NCI-H1105 (cell line): ENCODE data around the gene SNRPN.
"Not testable (repeated sequence)": the region's sequence is repeated elsewhere in the genome, so short reads cannot be mapped to it uniquely, and the experiment has no call there.

Source experiments
- DNase-seq: peaks from one replicate; lab custom pipeline; 2025; lab: John Stamatoyannopoulos, UW

Gene SNRPN

GRCh38 chr15:24954783-24955530 is at the start of gene SNRPN, which contains the start of gene SNURF:
SNRPN (plus strand) TSS chr15:24954987; CDS start chr15:24974454, 19,467 bp downstream.
SNURF (plus strand) TSS chr15:24954987; CDS start chr15:24955049, 62 bp downstream.
- no peak for DNase-seq

GRCh38 chr15:24916305-24917009 is 38.3 kb upstream of the SNRPN start:
- DNase-seq: no peak

- DNase-seq: no peak
Observed at GRCh38 chr15:24917431-24917830, 37.4 kb upstream of the SNRPN start.

- DNase-seq: no peak
Observed at GRCh38 chr15:24919446-24919845, 35.3 kb upstream of the SNRPN start.

- DNase-seq: not testable (repeated sequence)
Observed at GRCh38 chr15:24922781-24923180, 32.0 kb upstream of the SNRPN start.

GRCh38 chr15:24924153-24924552 is 30.6 kb upstream of the SNRPN start:
- DNase-seq: no peak

GRCh38 chr15:24924621-24925020 is 30.2 kb upstream of the SNRPN start:
- no peak for DNase-seq

GRCh38 chr15:24931874-24932732 is 22.7 kb upstream of the SNRPN start:
- DNase-seq: not testable (repeated sequence)

GRCh38 chr15:24933716-24934115 is 21.1 kb upstream of the SNRPN start:
- no peak for DNase-seq

- not testable (repeated sequence) for DNase-seq
Observed at GRCh38 chr15:24938224-24938623, 16.6 kb upstream of the SNRPN start.

- DNase-seq: no peak
Observed at GRCh38 chr15:24940236-24940635, 14.6 kb upstream of the SNRPN start.

GRCh38 chr15:24943361-24943760 is 11.4 kb upstream of the SNRPN start:
- no peak for DNase-seq

GRCh38 chr15:24944954-24945353 is 9.8 kb upstream of the SNRPN start:
- no peak for DNase-seq

GRCh38 chr15:24945711-24946110 is 9.1 kb upstream of the SNRPN start:
- DNase-seq: no peak

GRCh38 chr15:24948495-24948894 is 6.3 kb upstream of the SNRPN start:
- DNase-seq: no peak

GRCh38 chr15:24955531-24955921 is 739 bp downstream of the SNRPN start:
- DNase-seq: no peak

GRCh38 chr15:24956111-24956838 is 1.5 kb downstream of the SNRPN start:
- peak; percentile 26 for DNase-seq

- DNase-seq: no peak
Observed at GRCh38 chr15:24957691-24958090, 2.9 kb downstream of the SNRPN start.

- DNase-seq: no peak
Observed at GRCh38 chr15:24961967-24962366, 7.2 kb downstream of the SNRPN start.

GRCh38 chr15:24962880-24963279 is 8.1 kb downstream of the SNRPN start:
- DNase-seq: no peak

GRCh38 chr15:24966364-24967103 is 11.7 kb downstream of the SNRPN start:
- no peak for DNase-seq
